HG03460 (cell line): ENCODE results near the gene FAM219A.
"Not testable (repeated sequence)": the region's sequence is repeated elsewhere in the genome, so short reads cannot be mapped to it uniquely, and the experiment has no call there.

Source experiments
- ATAC-seq: cut with Tn5 transposase; IDR thresholded peaks from one replicate; pipeline ENCODE4 v1.9.1; 2021; ENCODE audit not compliant: unreplicated experiment

The FAM219A gene

DNA sequence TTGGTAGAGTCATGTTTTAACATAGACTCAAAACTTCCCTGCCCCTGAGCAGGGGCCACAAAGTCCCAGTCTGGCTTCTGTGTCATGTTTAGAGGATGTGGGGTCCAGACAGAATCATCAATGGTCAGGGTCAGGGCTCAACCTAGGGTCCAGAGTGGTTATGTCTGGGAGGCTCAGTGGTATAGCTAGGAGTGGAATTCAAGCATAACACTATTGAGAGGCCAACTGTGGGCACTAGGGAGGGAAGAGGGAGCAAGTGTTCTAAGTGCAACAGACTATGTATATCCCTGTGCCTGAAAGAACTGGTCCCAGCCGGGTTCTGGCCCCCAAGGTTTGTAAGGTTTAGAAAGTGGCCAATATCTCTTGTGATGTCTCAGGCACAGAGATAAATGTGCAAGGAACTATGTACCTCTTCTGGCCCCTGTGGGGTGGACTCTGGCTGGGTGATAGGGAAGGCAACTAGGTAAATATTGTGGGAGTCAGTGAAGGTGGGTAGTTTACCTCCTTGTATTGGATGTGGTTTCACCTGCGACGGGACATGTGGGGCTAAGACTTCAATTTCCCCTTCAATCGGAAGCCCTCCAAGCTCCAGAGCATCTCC, 95.7 kb downstream of the FAM219A start:
- ATAC-seq = no peak

GRCh38 chr9:34352957-34353356, 105.4 kb downstream of the FAM219A start:
- not testable (repeated sequence) for ATAC-seq

DNA sequence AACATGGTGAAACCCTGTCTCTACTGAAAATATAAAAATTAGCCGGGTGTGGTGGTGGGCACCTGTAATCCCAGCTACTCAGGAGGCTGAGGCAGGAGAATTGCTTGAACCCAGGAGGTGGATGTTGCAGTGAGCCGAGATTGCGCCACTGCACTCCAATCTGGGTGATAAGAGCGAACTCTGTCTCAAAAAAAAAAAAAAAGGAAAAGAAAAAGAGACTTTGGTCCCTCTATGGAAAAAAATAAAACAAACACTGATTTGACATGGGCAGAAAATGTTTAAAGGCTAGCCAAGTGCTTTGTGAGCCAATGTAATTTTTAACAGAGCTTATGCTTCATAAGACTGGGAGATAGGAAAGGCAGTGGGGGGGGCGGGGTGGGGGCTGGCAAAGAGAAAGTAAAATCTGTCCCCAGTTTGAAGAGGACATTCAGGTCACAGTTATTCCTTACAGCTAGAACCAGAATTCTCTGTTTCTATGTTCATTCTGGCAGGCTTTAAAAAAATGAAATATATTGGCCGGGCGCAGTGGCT, 106.2 kb downstream of the FAM219A start:
- ATAC-seq = not testable (repeated sequence)

GRCh38 chr9:34349324-34349723, 109.0 kb downstream of the FAM219A start:
- ATAC-seq = no peak
